Stimulated activated CD8-positive, alpha-beta memory T cell treated with anti-CD3 and anti-CD28 coated beads, Interleukin-7, amount 100 ng/mL, for 48 hours (primary cell): Measurements from ENCODE around the gene SDC3.

Experiments
- DNase-seq, 2 donors: peaks; one replicate each; pipeline ENCODE4 v3.0.0-alpha.2; 2020; ENCODE audit warnings: low read depth in 1 of 2; ENCODE audit errors: extremely low read depth in 1 of 2

The SDC3 gene

GRCh38 chr1:30891227-30891552 lies 17.4 kb downstream of the SDC3 start:
- DNase-seq = no peak

DNA sequence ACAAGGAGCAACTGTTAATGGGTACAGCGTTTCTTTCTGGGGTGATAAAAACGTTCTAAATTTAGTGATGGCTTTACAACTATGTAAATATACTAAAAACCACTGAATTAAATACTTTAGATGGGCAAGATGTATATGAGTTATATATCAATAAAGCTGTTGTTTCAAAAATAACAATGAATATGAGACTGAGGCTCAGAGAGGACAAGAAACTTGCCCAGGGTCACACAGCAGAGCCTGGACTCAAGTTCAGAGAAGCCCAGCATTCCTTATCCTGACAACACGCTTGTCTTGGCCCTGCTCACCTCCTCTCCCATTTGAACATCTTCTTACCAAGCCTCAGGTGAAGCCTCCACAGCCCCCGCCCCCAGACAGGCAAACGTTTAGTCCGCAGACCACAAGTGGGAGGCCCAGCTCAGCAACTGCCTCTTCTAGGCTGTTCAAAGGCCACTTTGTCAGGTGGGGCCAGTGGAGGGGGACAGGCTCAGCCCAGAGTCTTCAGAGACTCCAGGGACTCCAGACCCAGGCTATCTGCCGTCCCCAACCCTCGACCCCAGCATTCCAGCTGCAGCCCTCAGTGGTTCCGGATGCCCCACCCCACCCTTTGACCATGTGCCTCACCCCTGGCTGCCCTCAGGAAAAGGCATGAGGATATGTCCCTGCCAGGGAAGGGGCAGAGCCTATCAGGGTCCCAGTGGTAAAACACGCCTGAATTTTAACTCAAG lies 17.9 kb downstream of the SDC3 start:
- DNase-seq = no peak

DNA sequence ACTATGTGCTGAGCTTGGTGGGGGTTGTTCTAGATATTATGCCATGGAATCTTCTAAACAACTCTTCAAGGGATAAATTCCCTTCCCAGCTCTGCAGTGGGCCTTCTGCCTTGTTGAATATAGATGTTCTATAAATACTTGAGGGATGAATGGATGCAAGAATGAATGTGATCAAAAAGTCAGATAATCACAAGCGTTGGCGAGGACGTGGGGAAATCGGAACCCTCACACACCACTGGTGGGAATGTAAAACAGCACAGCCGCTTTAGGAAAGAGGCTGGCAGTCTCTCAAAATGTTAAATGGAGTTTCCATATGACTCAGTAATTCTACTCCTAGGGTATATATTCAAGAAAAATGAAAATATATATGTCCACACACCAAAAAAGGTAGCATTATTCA lies 19.0 kb downstream of the SDC3 start:
- no peak for DNase-seq

DNA sequence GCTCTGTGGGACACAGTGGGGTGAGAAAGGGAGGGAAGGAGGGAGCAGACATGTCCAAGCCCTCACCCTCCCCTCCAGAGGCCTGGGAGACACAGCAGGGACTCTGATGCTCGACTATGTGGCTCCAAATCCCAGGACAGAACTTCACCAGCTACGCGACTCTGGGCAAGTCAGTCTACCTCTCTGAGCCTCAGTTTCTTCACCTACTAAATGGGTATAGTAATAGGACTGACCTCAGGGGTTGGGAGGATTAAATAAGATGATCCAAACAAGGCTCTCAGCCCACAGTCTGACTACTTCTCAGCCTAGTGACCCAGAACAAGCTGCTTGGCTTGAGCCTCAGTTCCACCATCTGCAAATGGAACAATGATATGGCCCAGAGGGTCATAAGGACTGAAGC lies 19.6 kb downstream of the SDC3 start:
- no peak for DNase-seq

DNA sequence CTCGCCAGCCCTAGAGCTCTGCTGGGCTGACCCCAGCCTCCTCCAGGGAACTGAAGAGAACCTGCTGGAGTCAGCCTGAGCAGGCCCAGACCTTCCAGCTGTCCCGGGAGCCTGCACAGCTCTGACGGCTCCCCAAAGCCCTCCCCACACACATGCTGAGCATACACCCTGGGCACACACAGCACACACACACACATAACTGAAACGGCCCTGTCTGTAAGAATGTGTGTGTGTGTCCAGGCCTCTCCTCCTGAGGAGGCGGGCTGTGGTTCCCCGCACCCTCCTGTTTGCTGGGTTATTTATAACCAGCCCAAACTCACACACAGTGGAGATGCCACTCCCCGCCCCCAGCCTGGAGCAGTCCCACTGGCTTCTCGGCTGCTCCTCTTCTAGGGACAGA lies 20.2 kb downstream of the SDC3 start:
- no peak for DNase-seq

- DNase-seq = no peak
Observed at GRCh38 chr1:30887485-30888315, 20.9 kb downstream of the SDC3 start.

DNA sequence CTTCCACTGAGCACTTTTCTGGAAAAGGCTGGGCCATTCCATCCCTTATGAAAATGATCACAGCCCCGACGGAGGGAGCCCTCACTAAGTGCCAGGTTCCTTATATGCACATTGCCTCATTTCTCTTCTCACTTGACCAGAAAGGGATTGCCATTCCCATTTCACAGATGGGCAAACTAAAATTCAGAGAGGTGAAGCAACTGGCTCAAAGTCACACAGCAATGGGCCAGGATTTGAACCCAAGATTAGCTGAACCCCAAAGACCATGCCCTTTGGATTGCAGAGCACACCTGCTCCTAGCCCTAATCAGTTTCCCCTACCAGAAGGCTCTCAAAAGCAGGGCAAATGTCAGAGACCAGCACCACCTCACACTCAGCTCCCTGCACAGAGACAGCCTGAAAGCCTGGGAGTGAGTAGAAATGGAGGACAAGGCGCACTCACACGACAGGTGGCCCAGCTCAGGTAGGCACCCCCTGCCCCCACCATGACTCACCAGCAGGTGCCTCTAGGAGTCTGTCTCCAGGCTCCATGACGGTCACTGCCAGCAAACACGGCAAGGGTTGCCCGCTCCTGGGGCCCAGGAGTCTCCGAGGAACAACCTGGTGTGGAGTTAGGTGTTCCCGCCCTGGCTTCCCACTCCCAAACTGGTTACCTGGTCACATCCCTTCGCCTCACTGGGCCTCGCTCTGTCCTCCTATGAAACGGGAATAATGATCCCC lies 21.7 kb downstream of the SDC3 start:
- no peak for DNase-seq

- DNase-seq = no peak
Observed at GRCh38 chr1:30885570-30886522, 22.7 kb downstream of the SDC3 start.

- DNase-seq = no peak
Observed at GRCh38 chr1:30884723-30885122, 23.8 kb downstream of the SDC3 start.

DNA sequence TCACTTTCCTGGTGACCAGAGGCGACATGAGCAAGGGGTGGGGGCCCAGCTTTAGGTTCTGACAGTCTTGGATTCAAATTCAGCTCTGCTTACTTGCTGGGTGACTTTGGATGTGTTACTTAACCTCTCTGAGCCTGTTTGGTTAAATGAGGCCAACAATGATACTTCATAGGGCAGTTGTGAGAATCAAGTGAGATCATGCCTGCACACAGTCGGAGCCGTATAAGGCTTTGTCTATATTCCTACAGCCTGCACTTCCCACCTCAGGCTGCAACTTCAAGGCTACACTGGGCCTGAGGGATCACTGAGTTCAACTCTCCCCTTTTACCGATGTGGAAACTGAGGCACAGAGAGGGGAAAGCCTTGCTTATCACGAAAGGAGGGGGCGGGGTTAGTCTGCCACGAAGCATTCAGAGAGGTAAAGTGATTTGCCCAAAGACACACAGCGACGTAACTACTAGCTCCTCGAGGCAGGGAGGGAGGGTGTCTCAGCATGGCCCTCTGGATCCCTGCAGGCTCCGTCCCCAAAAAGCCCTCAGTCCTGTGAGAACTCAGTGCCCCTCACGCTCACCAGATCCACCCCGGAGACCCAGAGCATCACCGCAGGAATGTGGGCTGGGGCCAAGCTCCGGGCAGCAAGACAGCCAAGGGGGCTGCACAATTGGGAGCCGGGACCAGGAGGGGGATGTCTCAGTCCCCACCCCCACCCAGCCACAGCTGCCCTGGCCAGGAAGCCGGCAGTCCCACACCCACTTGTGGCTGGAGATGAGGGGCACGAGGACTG lies 25.0 kb downstream of the SDC3 start:
- no peak for DNase-seq

GRCh38 chr1:30882678-30883388 lies 25.7 kb downstream of the SDC3 start:
- no peak for DNase-seq

GRCh38 chr1:30881319-30882181 lies 27.0 kb downstream of the SDC3 start:
- DNase-seq = no peak

DNA sequence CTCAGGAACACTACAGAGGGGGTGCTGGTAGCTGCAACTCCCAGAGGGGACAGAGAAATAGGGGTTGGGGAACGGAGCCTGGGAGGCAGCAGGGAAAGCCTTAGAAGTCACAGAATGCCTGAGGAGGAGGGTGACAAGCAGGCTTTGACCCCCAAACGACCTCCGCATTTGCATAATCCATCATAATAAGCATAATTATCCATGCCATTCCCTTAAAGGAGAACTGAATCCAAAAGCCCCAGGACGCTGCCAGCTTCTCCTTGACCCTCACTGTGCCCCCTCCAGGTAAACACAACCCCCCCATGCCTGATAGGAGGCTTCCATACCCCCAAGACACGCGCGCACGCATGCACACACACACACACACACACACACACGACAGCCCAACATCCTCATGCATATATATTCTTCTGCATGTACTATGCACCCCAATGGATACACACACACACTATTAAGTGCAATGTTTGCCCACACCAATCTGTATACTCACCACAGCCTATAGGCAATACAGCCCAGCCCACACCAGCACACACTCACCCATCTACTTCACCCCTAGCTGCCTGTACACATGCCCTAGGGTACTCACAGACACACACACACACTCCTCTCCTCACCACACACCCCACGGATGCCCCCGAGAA lies 27.8 kb downstream of the SDC3 start:
- DNase-seq = no peak

DNA sequence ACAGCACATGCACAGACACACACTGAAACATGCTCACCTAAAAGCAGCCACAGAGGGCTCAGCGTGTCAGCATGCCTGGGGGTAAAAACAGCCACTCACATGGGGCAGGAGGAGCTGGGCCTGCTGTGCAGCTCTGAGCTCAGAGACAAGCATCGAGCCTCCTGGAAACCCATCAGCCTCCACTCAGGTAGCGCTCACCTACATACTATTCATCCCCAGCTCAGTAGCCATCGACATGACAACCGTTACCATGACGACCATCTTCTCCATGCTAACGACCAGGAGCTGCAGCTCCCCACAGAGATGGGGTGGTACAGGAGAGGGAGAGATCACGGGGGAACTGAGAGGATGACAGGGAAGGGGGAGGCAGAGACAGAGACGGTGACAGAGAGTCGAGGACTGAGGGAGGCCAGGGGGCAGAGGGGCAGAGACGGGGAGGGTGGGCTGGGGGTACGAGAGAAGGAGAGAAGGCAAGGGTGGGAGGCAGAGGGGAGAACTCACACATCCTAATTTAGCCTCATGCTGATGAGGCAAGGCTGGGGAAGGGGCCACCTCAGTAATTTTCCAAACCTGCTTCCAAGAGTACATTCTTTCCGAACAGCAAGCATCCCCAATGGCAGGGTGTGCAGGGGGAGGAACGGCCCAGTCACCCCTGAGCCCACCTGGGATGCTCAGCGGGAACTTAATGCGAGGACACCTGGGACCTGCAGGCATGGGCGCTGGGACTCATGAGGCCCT lies 28.4 kb downstream of the SDC3 start:
- no peak for DNase-seq

GRCh38 chr1:30879126-30879786 lies 29.3 kb downstream of the SDC3 start:
- DNase-seq = no peak

GRCh38 chr1:30878559-30878958 lies 30.0 kb downstream of the SDC3 start:
- DNase-seq = no peak

DNA sequence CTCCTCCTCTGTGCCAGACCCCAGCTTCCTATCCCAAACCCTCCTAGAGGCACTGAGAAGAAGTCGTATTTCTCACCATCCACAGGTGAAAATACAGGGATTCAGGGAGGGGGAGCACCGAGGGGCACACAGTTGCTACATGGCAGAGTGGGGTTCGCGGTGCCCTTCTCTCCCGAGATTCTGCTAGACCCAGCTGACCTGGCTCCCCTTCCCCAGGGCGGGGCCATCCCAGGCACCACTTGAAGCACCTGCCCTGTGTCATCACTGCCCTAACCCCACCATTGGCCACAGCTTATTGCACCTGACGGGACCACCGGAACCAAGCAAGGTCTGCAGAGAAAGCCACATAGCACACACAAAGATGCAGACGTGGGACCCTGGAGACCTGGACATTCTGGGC lies 30.5 kb downstream of the SDC3 start:
- DNase-seq = no peak
